Keratinocyte (primary cell): ENCODE results near the gene FBXL17. TPM values are rescaled to one million over a fixed set of nuclear protein-coding genes. Genes with fewer than 3 reads are reported as not detected.

Source experiments
- DNase-seq: peaks from one replicate; pipeline ENCODE4 v3.0.0-alpha.2; 2011; ENCODE audit warnings: low read depth, missing footprints, low spot score
- FAIRE-seq: peaks from 2 replicates; lab custom pipeline; 2011; peaks lifted over from hg19 to GRCh38; lab: Jason Lieb, UNC
- H2AFZ ChIP-seq: 2 replicates; pipeline ENCODE4 v1.6.0; 2012; ENCODE audit warnings: low read length, control low read depth, inconsistent platforms; ENCODE audit not compliant: control insufficient read depth
- H3K27ac ChIP-seq: 2 replicates; pipeline ENCODE4 v1.5.1; 2011; ENCODE audit warnings: low read length; ENCODE audit not compliant: control insufficient read depth, insufficient read depth
- H3K27me3 ChIP-seq: 3 replicates; pipeline ENCODE4 v1.6.0; 2011; ENCODE audit warnings: low read length; ENCODE audit not compliant: control insufficient read depth, insufficient read depth; ENCODE audit errors: extremely low read depth
- H3K36me3 ChIP-seq, 2 experiments: 2 replicates in 1 of 2; 3 replicates in 1 of 2; pipeline ENCODE4 v1.5.1; 2011; ENCODE audit warnings: low read length in 2 of 2, mild to moderate bottlenecking in 1 of 2; ENCODE audit not compliant: control insufficient read depth in 2 of 2, insufficient read depth in 2 of 2; ENCODE audit errors: extremely low read depth in 1 of 2
- H3K4me1 ChIP-seq: 3 replicates; pipeline ENCODE4 v1.5.1; 2011; ENCODE audit warnings: low read length; ENCODE audit not compliant: control insufficient read depth, insufficient read depth; ENCODE audit errors: extremely low read depth
- H3K4me2 ChIP-seq: 3 replicates; pipeline ENCODE4 v1.6.0; 2011; ENCODE audit warnings: low read depth, low read length; ENCODE audit not compliant: control insufficient read depth, insufficient read depth; ENCODE audit errors: extremely low read depth
- H3K4me3 ChIP-seq, 3 experiments: fragments of 200-600 bp in 1 of 3; sonication (generic) in 1 of 3; 2 replicates in 2 of 3; 3 replicates in 1 of 3; pipeline ENCODE4 v1.5.1; 2011 to 2016; ENCODE audit warnings: low read length in 3 of 3, mild to moderate bottlenecking in 3 of 3, control low read depth in 2 of 3, inconsistent platforms in 1 of 3, low read depth in 1 of 3, mixed read lengths in 1 of 3, mixed run types in 1 of 3, moderate library complexity in 1 of 3; ENCODE audit not compliant: control insufficient read depth in 2 of 3, insufficient read depth in 2 of 3; ENCODE audit errors: extremely low read depth in 1 of 3
- H3K79me2 ChIP-seq: 2 replicates; pipeline ENCODE4 v1.6.0; 2012; ENCODE audit warnings: low read length; ENCODE audit not compliant: control insufficient read depth, insufficient read depth
- H3K9ac ChIP-seq: 3 replicates; pipeline ENCODE4 v1.6.0; 2011; ENCODE audit warnings: low read length; ENCODE audit not compliant: control insufficient read depth, insufficient read depth; ENCODE audit errors: extremely low read depth
- H3K9me1 ChIP-seq: 3 replicates; pipeline ENCODE4 v1.6.0; 2011; ENCODE audit warnings: low read length; ENCODE audit not compliant: control insufficient read depth, insufficient read depth; ENCODE audit errors: extremely low read depth
- H3K9me3 ChIP-seq: 2 replicates; pipeline ENCODE4 v1.5.1; 2012; ENCODE audit warnings: low read depth, low read length; ENCODE audit not compliant: control insufficient read depth
- H4K20me1 ChIP-seq: 3 replicates; pipeline ENCODE4 v1.6.0; 2011; ENCODE audit warnings: low read length; ENCODE audit not compliant: control insufficient read depth, insufficient read depth; ENCODE audit errors: extremely low read depth
- CTCF ChIP-seq, 3 experiments: IDR thresholded peaks in 1 of 3; conservative IDR thresholded peaks in 1 of 3; optimal IDR thresholded peaks in 1 of 3; 2 replicates in 2 of 3; 3 replicates in 1 of 3; pipeline versions ENCODE3 to v1.5.1; 2011; ENCODE audit warnings: low read length in 3 of 3, mild to moderate bottlenecking in 3 of 3, moderate library complexity in 2 of 3, control low read depth in 1 of 3, inconsistent platforms in 1 of 3; ENCODE audit not compliant: insufficient read depth in 2 of 3; ENCODE audit errors: extremely low read depth in 1 of 3
- EZH2 ChIP-seq: IDR thresholded peaks from one replicate; pipeline ENCODE4 v1.6.1; 2012; ENCODE audit warnings: inconsistent platforms, mild to moderate bottlenecking, low read length, moderate library complexity
- dilution Hi-C: fragments of 300-500 bp; cut with MboI; formaldehyde crosslinking; loops from one replicate; pipeline ENCODE4 v1.7.0; 2020; ENCODE audit warnings: low sequenced_read_pairs; ENCODE audit not compliant: extremely low pct_ligation_motif_present
- polyA plus RNA-seq, 5 experiments: library from polyadenylated mRNA; depleted of rRNA in 3 of 5; stranded (reverse) in 3 of 5; stranded (forward) in 1 of 5; unstranded in 1 of 5; fragments of >200 nt; gene quantifications; 1 replicate in 1 of 5; 2 replicates in 3 of 5; 3 replicates in 1 of 5; pipeline versions ENCODE4 v1.2.1 to v1.2.3, GENCODE V29; 2011 to 2012; ENCODE audit warnings: missing spikeins in 2 of 5, low read depth in 1 of 5, low replicate concordance in 1 of 5

The FBXL17 gene
- polyA plus RNA-seq, 1 donor (not counting 4 experiments of a cell fraction or from before 2014, with no cell fraction given), result 5.7 TPM

DNA sequence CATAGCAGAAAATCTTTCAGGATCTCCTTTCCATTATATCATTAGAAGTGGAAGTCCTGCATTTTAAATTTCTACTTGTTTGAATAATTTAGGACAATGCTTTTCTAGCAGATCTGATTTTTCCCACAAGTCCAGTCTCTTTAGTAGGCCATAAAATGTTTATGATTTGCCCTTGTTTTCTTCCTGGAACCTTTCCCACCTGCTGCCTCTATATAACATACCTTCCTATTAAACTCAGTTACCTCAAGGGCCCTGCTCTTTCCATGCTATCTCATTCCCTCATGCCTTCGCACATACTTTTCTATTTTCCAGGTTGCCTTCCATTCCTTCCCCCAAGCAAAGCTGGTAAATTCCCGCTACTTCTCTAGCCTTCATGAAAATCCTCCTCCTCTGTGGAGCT lies 524.1 kb downstream of the FBXL17 start:
- no peaks in the 10 kb centered on the region for H3K4me1 ChIP-seq
- H3K36me3 ChIP-seq, result no peaks in the 10 kb centered on the region
- dilution Hi-C loops, result no loop called here
- H3K9me3 ChIP-seq, result no peaks in the 10 kb centered on the region
- H3K4me3 ChIP-seq, result no peak overlapping the region
- H3K9me1 ChIP-seq, result no peaks in the 10 kb centered on the region
- no peak overlapping the region for H3K4me2 ChIP-seq
- H4K20me1 ChIP-seq, result no peaks in the 10 kb centered on the region
- H2AFZ ChIP-seq, result no peak overlapping the region
- H3K9ac ChIP-seq, result no peak overlapping the region
- H3K27ac ChIP-seq, result no peak overlapping the region
- H3K27me3 ChIP-seq, result no peaks in the 10 kb centered on the region
- H3K79me2 ChIP-seq, result no peaks in the 10 kb centered on the region
- no peak for DNase-seq
- no peak for FAIRE-seq
- TF ChIP-seq EZH2 (no peak), CTCF (optimal IDR thresholded peaks at IDR 0.05 in 1 of 3, IDR thresholded peaks at IDR 0.05 in 1 of 3, conservative IDR thresholded peaks at IDR 0.05 in 1 of 3; ENCODE audit: extremely low read depth in 1 of 3, insufficient read depth in 2 of 3, low read length in 3 of 3) (no peak)

GRCh38 chr5:107855171-107855570 lies 526.7 kb downstream of the FBXL17 start:
- Histone ChIP-seq H3K4me3 (no peak overlapping the region), H3K4me1 (no peaks in the 10 kb centered on the region), H3K9ac (no peak overlapping the region), H3K36me3 (no peaks in the 10 kb centered on the region), H3K9me1 (no peaks in the 10 kb centered on the region), H3K4me2 (no peak overlapping the region), H3K27ac (no peak overlapping the region), H3K79me2 (no peaks in the 10 kb centered on the region), H3K27me3 (no peaks in the 10 kb centered on the region), H4K20me1 (no peaks in the 10 kb centered on the region), H2AFZ (no peak overlapping the region), H3K9me3 (no peaks in the 10 kb centered on the region)
- FAIRE-seq (no peak), DNase-seq (no peak)
- dilution Hi-C loops, result no loop called here
- TF ChIP-seq EZH2 (no peak), CTCF (optimal IDR thresholded peaks at IDR 0.05 in 1 of 3, IDR thresholded peaks at IDR 0.05 in 1 of 3, conservative IDR thresholded peaks at IDR 0.05 in 1 of 3; ENCODE audit: extremely low read depth in 1 of 3, insufficient read depth in 2 of 3, low read length in 3 of 3) (no peak)
